Endothelial cell of umbilical vein (primary cell): ENCODE measurements around the gene MAP3K12. TPM values are rescaled to one million over a fixed set of nuclear protein-coding genes. Genes with fewer than 3 reads are reported as not detected.

Experiments
- BruUV-seq: library from RNA; stranded (reverse); fragments of 400-500 nt; replicated peaks from 2 replicates; lab custom pipeline; 2021; lab: Mats Ljungman, UMichigan
- CTCF ChIA-PET: fragments of 300-600, 350-600 bp; sonication (Branson Sonifier 250); formaldehyde crosslinking; loops from one replicate; lab custom pipeline; 2021; ENCODE audit warnings: antibody characterized with exemption, inconsistent platforms; lab: Charles Lee
- POLR2A ChIA-PET: fragments of 300-600, 350-600 bp; sonication (Branson Sonifier 250); formaldehyde crosslinking; loops from one replicate; lab custom pipeline; 2021; ENCODE audit warnings: antibody characterized with exemption, inconsistent platforms; lab: Charles Lee
- DNase-seq: peaks from one replicate; pipeline ENCODE4 v3.0.0-alpha.2; 2011; ENCODE audit warnings: low read depth, low spot score
- FAIRE-seq: peaks from 2 replicates; lab custom pipeline; 2011; peaks lifted over from hg19 to GRCh38; lab: Jason Lieb, UNC
- H2AFZ ChIP-seq: 2 replicates; pipeline ENCODE4 v1.6.0; 2012; ENCODE audit warnings: low read depth, low read length, control low read depth, inconsistent platforms
- H3K27ac ChIP-seq: 2 replicates; pipeline ENCODE4 v1.5.1; 2011; ENCODE audit warnings: low read depth, mild to moderate bottlenecking, control low read depth, low read length, moderate library complexity; ENCODE audit not compliant: insufficient read depth
- H3K27me3 ChIP-seq, 2 experiments: 2 replicates each; pipeline versions ENCODE4 v1.6.0 to v1.6.1; 2011; ENCODE audit warnings: low read length in 2 of 2, mixed read lengths in 1 of 2; ENCODE audit not compliant: control insufficient read depth in 2 of 2, insufficient read depth in 2 of 2
- H3K36me3 ChIP-seq, 2 experiments: 2 replicates in 1 of 2; 3 replicates in 1 of 2; pipeline ENCODE4 v1.5.1; 2011; ENCODE audit warnings: low read length in 2 of 2, mild to moderate bottlenecking in 1 of 2, moderate library complexity in 1 of 2; ENCODE audit not compliant: control insufficient read depth in 2 of 2, insufficient read depth in 2 of 2; ENCODE audit errors: extremely low read depth in 1 of 2
- H3K4me1 ChIP-seq: 3 replicates; pipeline ENCODE4 v1.5.1; 2011; ENCODE audit warnings: mild to moderate bottlenecking, low read length; ENCODE audit not compliant: control insufficient read depth, insufficient read depth; ENCODE audit errors: extremely low read depth
- H3K4me2 ChIP-seq: 2 replicates; pipeline ENCODE4 v1.6.1; 2011; ENCODE audit warnings: low read length, control low read depth, mixed read lengths; ENCODE audit not compliant: insufficient read depth
- H3K4me3 ChIP-seq, 3 experiments: fragments of 200-600 bp in 1 of 3; sonication (generic), shearing (Covaris generic) in 1 of 3; replicated peaks in 1 of 3; 2 replicates each; pipeline ENCODE4 v1.5.1; 2011 to 2016; ENCODE audit warnings: control low read depth in 3 of 3, low read length in 3 of 3, mild to moderate bottlenecking in 2 of 3, inconsistent platforms in 1 of 3, low read depth in 1 of 3, moderate library complexity in 1 of 3; ENCODE audit not compliant: insufficient read depth in 1 of 3
- H3K79me2 ChIP-seq: 2 replicates; pipeline ENCODE4 v1.6.0; 2012; ENCODE audit warnings: low read length, inconsistent platforms; ENCODE audit not compliant: control insufficient read depth, insufficient read depth
- H3K9ac ChIP-seq: replicated peaks from 2 replicates; pipeline ENCODE3; 2011; ENCODE audit warnings: low read length, control low read depth; ENCODE audit not compliant: insufficient read depth; ENCODE audit errors: extremely low read depth
- H3K9me1 ChIP-seq: replicated peaks from 3 replicates; pipeline ENCODE4 v1.6.0; 2011; ENCODE audit warnings: mild to moderate bottlenecking, low read length; ENCODE audit not compliant: control insufficient read depth, insufficient read depth; ENCODE audit errors: extremely low read depth
- H3K9me3 ChIP-seq: replicated peaks from 2 replicates; pipeline ENCODE4 v1.5.1; 2012; ENCODE audit warnings: low read length, inconsistent platforms; ENCODE audit not compliant: control insufficient read depth, insufficient read depth
- H4K20me1 ChIP-seq: replicated peaks from 2 replicates; pipeline ENCODE3; 2011; ENCODE audit warnings: mild to moderate bottlenecking, low read length; ENCODE audit not compliant: control insufficient read depth, insufficient read depth; ENCODE audit errors: extremely low read depth
- EZH2 ChIP-seq: IDR thresholded peaks from 2 replicates; pipeline ENCODE4 v1.6.1; 2012; ENCODE audit warnings: borderline replicate concordance, low read depth, mild to moderate bottlenecking, moderate library complexity, low read length, inconsistent platforms; ENCODE audit not compliant: severe bottlenecking
- FOS ChIP-seq: IDR thresholded peaks from 2 replicates; pipeline ENCODE4 v1.6.1; 2011; ENCODE audit warnings: mild to moderate bottlenecking, low read length, moderate library complexity, borderline replicate concordance; ENCODE audit not compliant: insufficient read depth
- GATA2 ChIP-seq: IDR thresholded peaks from 2 replicates; pipeline ENCODE4 v1.7.0; 2011; ENCODE audit warnings: low read depth, mild to moderate bottlenecking, moderate library complexity, mixed read lengths, low read length; ENCODE audit not compliant: insufficient read length, insufficient read depth
- JUN ChIP-seq: IDR thresholded peaks from 2 replicates; pipeline ENCODE4 v1.6.1; 2011; ENCODE audit warnings: borderline replicate concordance, low read depth; ENCODE audit not compliant: insufficient read length, insufficient read depth
- MAX ChIP-seq: IDR thresholded peaks from 2 replicates; pipeline ENCODE4 v1.6.1; 2011; ENCODE audit not compliant: insufficient read depth, insufficient read length
- MYC ChIP-seq: IDR thresholded peaks from one replicate; pipeline ENCODE4 v1.6.1; 2011; ENCODE audit warnings: mild to moderate bottlenecking, low read depth, low read length
- POLR2A ChIP-seq: IDR thresholded peaks from 2 replicates; pipeline ENCODE4 v1.6.1; 2012; ENCODE audit warnings: low read depth, mild to moderate bottlenecking, control low read depth, low read length
- POLR2AphosphoS5 ChIP-seq: IDR thresholded peaks from 2 replicates; pipeline ENCODE4 v1.6.1; 2012; ENCODE audit warnings: low read depth, mild to moderate bottlenecking, control low read depth, low read length, moderate library complexity; ENCODE audit not compliant: insufficient read depth
- dilution Hi-C: fragments of 300-500 bp; cut with MboI; formaldehyde crosslinking; loops from one replicate; pipeline ENCODE4 v1.15.0; 2019; ENCODE audit warnings: low sequenced_read_pairs; ENCODE audit not compliant: extremely low pct_ligation_motif_present
- intact Hi-C: fragments of 100-400 bp; cut with micrococcal nuclease; formaldehyde crosslinking; loops from one replicate; pipeline ENCODE4 v1.10.0; 2022
- polyA plus RNA-seq, 4 experiments: library from polyadenylated mRNA; depleted of rRNA in 3 of 4; stranded (reverse) in 3 of 4; unstranded in 1 of 4; fragments of >200 nt; gene quantifications; 2 replicates each; pipeline versions ENCODE4 v1.2.1 to v1.2.3, GENCODE V29; 2011 to 2012; ENCODE audit warnings: missing spikeins in 1 of 4
- total RNA-seq: library from RNA; stranded (reverse); gene quantifications from 2 replicates; pipeline ENCODE4 v1.2.3, GENCODE V29; 2021
- TF ChIP-seq, protein P1 (sequence below), 2 donors: IDR thresholded peaks; 1 replicate in 1 of 2; 2 replicates in 1 of 2; pipeline ENCODE4 v1.5.1; 2011; ENCODE audit warnings: low read length in 2 of 2, mild to moderate bottlenecking in 2 of 2, moderate library complexity in 2 of 2, control low read depth in 1 of 2, inconsistent platforms in 1 of 2, low read depth in 1 of 2; ENCODE audit not compliant: insufficient read depth in 1 of 2; ENCODE audit errors: extremely low read depth in 1 of 2

The MAP3K12 gene
- total and polyA plus RNA-seq, 2 donors (not counting 3 experiments of a cell fraction or from before 2014, with no cell fraction given) = 29.3 to 66.2 TPM

GRCh38 chr12:53453953-53454640 lies 45.2 kb downstream of the MAP3K12 start:
- no peak for TF ChIP-seq JUN
- TF ChIP-seq POLR2AphosphoS5 = no peak
- TF ChIP-seq EZH2 = no peak
- TF ChIP-seq MAX = no peak
- no peak for TF ChIP-seq MYC
- TF ChIP-seq, protein P1, sequence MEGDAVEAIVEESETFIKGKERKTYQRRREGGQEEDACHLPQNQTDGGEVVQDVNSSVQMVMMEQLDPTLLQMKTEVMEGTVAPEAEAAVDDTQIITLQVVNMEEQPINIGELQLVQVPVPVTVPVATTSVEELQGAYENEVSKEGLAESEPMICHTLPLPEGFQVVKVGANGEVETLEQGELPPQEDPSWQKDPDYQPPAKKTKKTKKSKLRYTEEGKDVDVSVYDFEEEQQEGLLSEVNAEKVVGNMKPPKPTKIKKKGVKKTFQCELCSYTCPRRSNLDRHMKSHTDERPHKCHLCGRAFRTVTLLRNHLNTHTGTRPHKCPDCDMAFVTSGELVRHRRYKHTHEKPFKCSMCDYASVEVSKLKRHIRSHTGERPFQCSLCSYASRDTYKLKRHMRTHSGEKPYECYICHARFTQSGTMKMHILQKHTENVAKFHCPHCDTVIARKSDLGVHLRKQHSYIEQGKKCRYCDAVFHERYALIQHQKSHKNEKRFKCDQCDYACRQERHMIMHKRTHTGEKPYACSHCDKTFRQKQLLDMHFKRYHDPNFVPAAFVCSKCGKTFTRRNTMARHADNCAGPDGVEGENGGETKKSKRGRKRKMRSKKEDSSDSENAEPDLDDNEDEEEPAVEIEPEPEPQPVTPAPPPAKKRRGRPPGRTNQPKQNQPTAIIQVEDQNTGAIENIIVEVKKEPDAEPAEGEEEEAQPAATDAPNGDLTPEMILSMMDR (IDR thresholded peaks at IDR 0.05; ENCODE audit: extremely low read depth in 1 of 2, insufficient read depth in 1 of 2, low read depth in 1 of 2, low read length in 2 of 2) = no peak
- no peak for TF ChIP-seq FOS
- TF ChIP-seq GATA2 = no peak
- TF ChIP-seq POLR2A = no peak
- intact Hi-C loops = loop anchor here (2.0 to 5.0 kb wide), 3 partner anchors 15 to 223 kb away; partner anchors contain the start of genes ATP5MC2 and TARBP2
- Histone ChIP-seq H3K27ac (no peak overlapping the region), H3K9me3 (no peaks in the 10 kb centered on the region), H3K79me2 (peaks cover 66% of the 10 kb centered on the region), H3K27me3 (no peaks in the 10 kb centered on the region), H3K4me2 (peak overlapping the region; percentile 100), H3K9me1 (no peaks in the 10 kb centered on the region), H2AFZ (no peak overlapping the region), H3K4me3 (peak overlapping the region in 2 of 3 experiments; percentile 81 to 100), H3K9ac (peak overlapping the region; percentile 94), H4K20me1 (peaks cover 16% of the 10 kb centered on the region), H3K36me3 (peaks cover 23 to 30% of the 10 kb centered on the region in 2 experiments), H3K4me1 (peaks cover 12% of the 10 kb centered on the region)
- dilution Hi-C loops = no loop called here
- no peak for DNase-seq
- no TSS peak for BruUV-seq
- ChIA-PET POLR2A (interaction anchor here (0.9 kb wide), 1 partner anchor 47 kb away, joined by 3 read pairs; the partner anchor contains the start of gene TARBP2), CTCF (interaction anchor here (0.5 to 2.5 kb wide), 6 partner anchors 10 to 202 kb away, joined by 3 to 15 read pairs (median 3); partner anchors contain the start of gene AAAS)
- FAIRE-seq = no peak
